Right ventricle myocardium superior (tissue), 1 donor: ENCODE measurements around the gene RBM12. TPM values are rescaled to one million over a fixed set of nuclear protein-coding genes. Genes with fewer than 3 reads are reported as not detected.
"Not testable (repeated sequence)": the region's sequence is repeated elsewhere in the genome, so short reads cannot be mapped to it uniquely, and the experiment has no call there.

ENCODE experiments used
- ATAC-seq: fragments of 200-7000 bp; cut with Tn5 transposase; one replicate; pipeline ENCODE4 v1.9.1; 2020; ENCODE audit warnings: mild to moderate bottlenecking; ENCODE audit not compliant: poor library complexity
- DNase-seq: peaks from one replicate; pipeline ENCODE4 v3.0.0-alpha.2; 2020
- intact Hi-C: fragments of 100-400 bp; cut with DNase I; formaldehyde crosslinking; loops from one replicate; pipeline ENCODE4 v1.11.2; 2022
- long read RNA-seq: library from polyadenylated mRNA; unstranded; transcript quantifications from one replicate; pipeline ENCODE4 v2.0.0, GENCODE V29; 2021
- total RNA-seq: library from RNA; stranded (reverse); fragmentation: NEBNext Ultra II Directional; extraction: Animal tissue kit (Norgen Biotek cat#: 25700); gene quantifications from one replicate; pipeline ENCODE4 v1.2.1, GENCODE V29; 2021
- donor health status: DM: no; HTN: yes; CAD: no; lungs with severe emphysema.

Gene RBM12
- 45.3 TPM for total RNA-seq
- long read RNA-seq, full-length matches to known transcripts: 22 of 29 reads
- long read RNA-seq, partial matches to known transcripts: 0 of 29 reads
- long read RNA-seq, other reads (novel, unspliced or antisense): 7 of 29 reads

GRCh38 chr20:35664466-35665206 lies at the start of gene RBM12, which contains the start of gene CPNE1:
TSS of gene RBM12 (minus strand) at chr20:35664900. CDS start at chr20:35655322, 9,578 bp downstream.
TSS of gene CPNE1 (minus strand) at chr20:35664900. CDS start at chr20:35632923, 31,977 bp downstream.
- ATAC-seq: peak; percentile 98
- intact Hi-C loops: loop anchor here (5.0 kb wide), 1 partner anchor 47 kb away; the partner anchor contains the start of gene SPAG4
- peak; percentile 94 for DNase-seq

GRCh38 chr20:35714127-35714526 lies 49.4 kb upstream of the RBM12 start:
- ATAC-seq: no peak

GRCh38 chr20:35713120-35713519 lies 48.4 kb upstream of the RBM12 start:
- intact Hi-C loops, DNase-seq, ATAC-seq: not testable (repeated sequence)

More at GRCh38 chr20:35714127-35714526, 49.4 kb upstream of the RBM12 start:
- no peak for DNase-seq
- intact Hi-C loops: no loop called here

- DNase-seq (no peak), ATAC-seq (no peak)
- intact Hi-C loops: loop anchor here (2.0 kb wide), 1 partner anchor 13 kb away; no protein-coding TSS in a partner anchor
Measured at GRCh38 chr20:35711588-35712209, 47.0 kb upstream of the RBM12 start.

- DNase-seq: no peak
- intact Hi-C loops: loop anchor here (2.0 kb wide), 1 partner anchor 14 kb away; no protein-coding TSS in a partner anchor
- no peak for ATAC-seq
Measured at GRCh38 chr20:35710884-35711587, 46.3 kb upstream of the RBM12 start.

- DNase-seq: no peak
Measured at GRCh38 chr20:35710039-35710438, 45.3 kb upstream of the RBM12 start.

GRCh38 chr20:35709259-35709658 lies 44.6 kb upstream of the RBM12 start:
- intact Hi-C loops: no loop called here
- ATAC-seq: no peak
- DNase-seq: no peak

More at GRCh38 chr20:35710039-35710438, 45.3 kb upstream of the RBM12 start:
- ATAC-seq: no peak
- intact Hi-C loops: loop anchor here (2.0 kb wide), 1 partner anchor 15 kb away; no protein-coding TSS in a partner anchor

- ATAC-seq: no peak
- intact Hi-C loops: no loop called here
- DNase-seq: no peak
Measured at GRCh38 chr20:35708502-35708901, 43.8 kb upstream of the RBM12 start.

GRCh38 chr20:35706591-35707529 lies 42.2 kb upstream of the RBM12 start:
- ATAC-seq, DNase-seq, intact Hi-C loops: not testable (repeated sequence)

GRCh38 chr20:35705894-35706293 lies 41.2 kb upstream of the RBM12 start:
- intact Hi-C loops, ATAC-seq, DNase-seq: not testable (repeated sequence)

- ATAC-seq: no peak
- DNase-seq: no peak
- intact Hi-C loops: no loop called here
Measured at GRCh38 chr20:35704514-35705261, 40.0 kb upstream of the RBM12 start.

GRCh38 chr20:35702824-35703695 lies 38.4 kb upstream of the RBM12 start:
- intact Hi-C loops: no loop called here
- ATAC-seq (no peak), DNase-seq (no peak)

GRCh38 chr20:35702051-35702823 lies 37.5 kb upstream of the RBM12 start:
- ATAC-seq (no peak), DNase-seq (no peak)
- intact Hi-C loops: no loop called here

GRCh38 chr20:35700625-35701148 lies 36.0 kb upstream of the RBM12 start:
- no peak for ATAC-seq
- intact Hi-C loops: no loop called here
- no peak for DNase-seq

GRCh38 chr20:35699957-35700624 lies 35.4 kb upstream of the RBM12 start:
- intact Hi-C loops: no loop called here
- ATAC-seq (no peak), DNase-seq (no peak)
